ENCODE data around the gene SLC38A6.

- TF ChIP-seq CTCF (IDR thresholded peaks at IDR 0.05), result no peak
- no peak for TF ChIP-seq POLR2A (IDR thresholded peaks at IDR 0.05)
- no peak for TF ChIP-seq EP300 (IDR thresholded peaks at IDR 0.05)
These were observed 8.0 kb upstream of the SLC38A6 start for GRCh38 chr14:60973070-60973469.
